ENCODE results near the gene LRRC49.
"Not testable (repeated sequence)": the region's sequence is repeated elsewhere in the genome, so short reads cannot be mapped to it uniquely, and the experiment has no call there.

The LRRC49 gene

DNA sequence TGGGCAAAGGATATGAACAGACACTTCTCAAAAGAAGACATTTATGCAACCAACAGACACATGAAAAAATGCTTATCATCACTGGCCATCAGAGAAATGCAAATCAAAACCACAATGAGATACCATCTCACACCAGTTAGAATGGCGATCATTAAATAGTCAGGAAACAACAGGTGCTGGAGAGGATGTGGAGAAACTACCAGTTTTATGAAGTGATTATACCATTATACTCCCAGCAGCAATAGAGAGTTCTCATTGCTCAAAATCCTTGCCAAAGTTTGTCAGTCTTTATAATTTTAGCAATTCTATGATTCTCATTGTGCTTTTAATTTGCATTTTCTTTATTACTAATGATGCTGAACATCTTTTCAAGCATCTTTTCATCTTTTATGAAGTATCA is 34.3 kb downstream of the LRRC49 start:
- not testable (repeated sequence) for H3K9ac ChIP-seq (ENCODE audit: low read depth, low read length); H3K9me3 ChIP-seq (ENCODE audit: control insufficient read depth, insufficient read depth, low read length); H3K36me3 ChIP-seq (ENCODE audit: insufficient read depth, low read length); H3K4me1 ChIP-seq (ENCODE audit: insufficient read depth, low read length)

DNA sequence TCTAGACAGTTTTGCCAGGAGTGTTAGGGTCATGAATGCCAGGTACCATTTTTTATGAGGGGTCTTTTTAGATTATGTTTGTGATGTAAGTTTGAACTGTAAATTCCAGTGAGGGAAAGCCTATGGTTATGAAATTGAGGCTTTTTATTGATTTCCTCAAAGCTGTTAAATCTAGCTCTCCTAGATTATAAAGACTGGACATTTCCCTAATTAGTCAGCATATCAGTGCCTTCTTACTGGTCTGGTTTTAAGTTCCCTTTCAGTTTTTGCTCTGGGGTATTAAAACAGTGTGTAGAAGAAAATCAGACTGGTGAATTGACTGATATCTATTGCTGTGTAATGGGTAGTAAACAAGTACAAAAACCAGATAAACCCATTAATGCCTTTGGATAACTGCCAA is 39.2 kb downstream of the LRRC49 start:
- Histone ChIP-seq H3K9ac (ENCODE audit: low read depth, low read length) (no peak overlapping the region), H3K4me1 (ENCODE audit: insufficient read depth, low read length) (no peaks in the 10 kb centered on the region), H3K36me3 (ENCODE audit: insufficient read depth, low read length) (no peaks in the 10 kb centered on the region), H3K9me3 (ENCODE audit: control insufficient read depth, insufficient read depth, low read length) (no peaks in the 10 kb centered on the region)

DNA sequence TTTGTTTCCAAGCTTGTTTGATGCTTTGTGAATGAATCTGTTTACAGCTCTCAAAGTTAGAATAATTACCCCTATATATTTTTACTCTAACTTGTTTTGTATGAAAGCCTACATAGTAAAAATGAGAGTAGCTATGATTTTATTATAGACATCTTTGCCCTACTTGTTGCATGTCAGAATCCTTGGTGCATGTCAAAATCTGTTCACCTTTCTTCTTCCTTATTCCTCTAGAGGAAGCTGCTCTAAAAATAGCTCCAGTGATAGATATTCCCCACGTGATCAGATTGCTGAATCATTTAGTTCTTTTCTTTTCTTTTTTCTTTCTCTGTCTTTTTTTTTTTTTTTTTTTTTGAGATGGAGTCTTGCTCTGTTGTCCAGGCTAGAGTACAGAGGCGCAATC is 39.8 kb downstream of the LRRC49 start:
- Histone ChIP-seq H3K9me3 (ENCODE audit: control insufficient read depth, insufficient read depth, low read length) (no peaks in the 10 kb centered on the region), H3K4me1 (ENCODE audit: insufficient read depth, low read length) (no peaks in the 10 kb centered on the region), H3K36me3 (ENCODE audit: insufficient read depth, low read length) (no peaks in the 10 kb centered on the region), H3K9ac (ENCODE audit: low read depth, low read length) (no peak overlapping the region)

DNA sequence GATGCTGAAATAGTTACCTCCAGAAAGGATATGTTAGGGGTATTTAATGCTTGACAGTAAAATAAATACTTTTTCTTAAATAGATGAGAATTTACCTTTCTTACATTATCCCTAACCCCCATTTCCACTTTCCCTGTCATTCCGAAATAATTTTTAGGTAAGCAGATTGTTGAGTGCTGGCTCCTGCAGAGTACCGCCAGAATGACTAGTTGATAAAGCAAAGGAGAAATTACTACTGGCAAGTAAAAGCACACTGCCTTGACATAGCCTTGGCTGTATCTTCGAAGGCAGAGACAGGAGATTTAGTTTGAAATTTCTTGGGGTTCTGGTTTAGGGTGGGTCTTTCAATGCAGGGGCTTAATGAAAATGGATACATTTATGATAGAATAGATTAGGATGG is 40.8 kb downstream of the LRRC49 start:
- no peaks in the 10 kb centered on the region for H3K36me3 ChIP-seq (ENCODE audit: insufficient read depth, low read length)
- no peaks in the 10 kb centered on the region for H3K4me1 ChIP-seq (ENCODE audit: insufficient read depth, low read length)
- no peaks in the 10 kb centered on the region for H3K9me3 ChIP-seq (ENCODE audit: control insufficient read depth, insufficient read depth, low read length)
- H3K9ac ChIP-seq (ENCODE audit: low read depth, low read length) = no peak overlapping the region

DNA sequence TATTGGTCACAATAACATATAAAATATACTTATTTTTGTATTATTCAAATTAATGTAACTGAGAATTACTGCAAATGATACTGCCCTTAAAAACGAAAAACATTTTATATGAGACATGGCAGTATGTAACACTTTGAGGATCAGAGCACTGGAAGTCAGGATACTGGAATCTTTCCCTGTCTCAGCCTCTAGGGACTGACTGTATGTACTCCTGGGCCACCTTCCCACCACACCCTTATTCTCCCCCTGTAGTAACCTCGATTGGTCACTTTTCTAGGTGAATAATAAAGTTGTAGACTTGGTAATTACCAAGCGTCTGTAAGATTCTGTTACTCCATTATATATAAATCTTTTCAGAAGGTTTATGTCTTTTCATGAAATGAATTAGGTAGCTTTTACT is 43.0 kb downstream of the LRRC49 start:
- Histone ChIP-seq H3K36me3 (ENCODE audit: insufficient read depth, low read length) (no peaks in the 10 kb centered on the region), H3K9ac (ENCODE audit: low read depth, low read length) (no peak overlapping the region), H3K9me3 (ENCODE audit: control insufficient read depth, insufficient read depth, low read length) (no peaks in the 10 kb centered on the region), H3K4me1 (ENCODE audit: insufficient read depth, low read length) (peaks cover 3% of the 10 kb centered on the region; the same call in 1 of the 2 replicates)

DNA sequence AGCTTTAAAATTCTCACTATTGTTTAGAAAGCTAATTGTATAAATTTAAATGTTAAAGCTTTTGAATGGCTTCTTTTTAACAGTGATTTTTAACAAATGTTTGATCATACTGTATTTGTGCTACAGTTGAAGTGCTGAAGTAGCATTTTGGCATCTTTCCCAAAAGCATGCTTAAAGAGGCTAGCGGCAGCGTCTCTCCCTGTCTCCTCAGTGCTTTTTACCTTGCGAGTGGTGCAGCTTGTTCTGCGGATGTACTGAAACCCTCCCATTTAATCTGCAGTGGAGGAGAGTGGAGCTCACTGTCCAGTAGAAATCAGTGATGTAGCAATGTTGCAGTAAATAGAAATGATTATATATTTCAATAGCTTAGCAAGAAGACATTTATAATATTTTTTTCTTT is 43.7 kb downstream of the LRRC49 start:
- Histone ChIP-seq H3K9me3 (ENCODE audit: control insufficient read depth, insufficient read depth, low read length) (no peaks in the 10 kb centered on the region), H3K9ac (ENCODE audit: low read depth, low read length) (no peak overlapping the region), H3K4me1 (ENCODE audit: insufficient read depth, low read length) (peaks cover 5% of the 10 kb centered on the region; the same call in 1 of the 2 replicates), H3K36me3 (ENCODE audit: insufficient read depth, low read length) (no peaks in the 10 kb centered on the region)

DNA sequence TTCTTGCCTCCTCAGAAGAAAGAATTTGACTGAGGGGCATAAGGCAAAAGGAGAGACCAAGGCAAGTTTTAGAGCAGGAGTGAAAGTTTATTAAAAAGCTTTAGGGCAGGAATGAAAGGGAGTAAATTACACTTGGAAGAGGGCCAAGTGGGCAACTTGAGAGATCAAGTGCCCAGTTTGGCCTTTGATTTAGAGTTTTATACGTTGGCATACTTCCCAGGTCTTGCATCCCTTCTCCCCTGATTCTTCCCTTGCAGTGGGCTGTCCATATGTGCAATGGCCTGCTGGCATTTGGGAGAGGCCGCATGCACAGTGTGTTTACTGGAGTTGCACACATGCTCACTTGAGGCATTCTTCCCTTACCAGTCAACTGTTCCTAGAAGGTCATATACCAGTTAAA is 50.7 kb downstream of the LRRC49 start:
- H3K9me3 ChIP-seq (ENCODE audit: control insufficient read depth, insufficient read depth, low read length); H3K4me1 ChIP-seq (ENCODE audit: insufficient read depth, low read length); H3K36me3 ChIP-seq (ENCODE audit: insufficient read depth, low read length); H3K9ac ChIP-seq (ENCODE audit: low read depth, low read length): not testable (repeated sequence)

DNA sequence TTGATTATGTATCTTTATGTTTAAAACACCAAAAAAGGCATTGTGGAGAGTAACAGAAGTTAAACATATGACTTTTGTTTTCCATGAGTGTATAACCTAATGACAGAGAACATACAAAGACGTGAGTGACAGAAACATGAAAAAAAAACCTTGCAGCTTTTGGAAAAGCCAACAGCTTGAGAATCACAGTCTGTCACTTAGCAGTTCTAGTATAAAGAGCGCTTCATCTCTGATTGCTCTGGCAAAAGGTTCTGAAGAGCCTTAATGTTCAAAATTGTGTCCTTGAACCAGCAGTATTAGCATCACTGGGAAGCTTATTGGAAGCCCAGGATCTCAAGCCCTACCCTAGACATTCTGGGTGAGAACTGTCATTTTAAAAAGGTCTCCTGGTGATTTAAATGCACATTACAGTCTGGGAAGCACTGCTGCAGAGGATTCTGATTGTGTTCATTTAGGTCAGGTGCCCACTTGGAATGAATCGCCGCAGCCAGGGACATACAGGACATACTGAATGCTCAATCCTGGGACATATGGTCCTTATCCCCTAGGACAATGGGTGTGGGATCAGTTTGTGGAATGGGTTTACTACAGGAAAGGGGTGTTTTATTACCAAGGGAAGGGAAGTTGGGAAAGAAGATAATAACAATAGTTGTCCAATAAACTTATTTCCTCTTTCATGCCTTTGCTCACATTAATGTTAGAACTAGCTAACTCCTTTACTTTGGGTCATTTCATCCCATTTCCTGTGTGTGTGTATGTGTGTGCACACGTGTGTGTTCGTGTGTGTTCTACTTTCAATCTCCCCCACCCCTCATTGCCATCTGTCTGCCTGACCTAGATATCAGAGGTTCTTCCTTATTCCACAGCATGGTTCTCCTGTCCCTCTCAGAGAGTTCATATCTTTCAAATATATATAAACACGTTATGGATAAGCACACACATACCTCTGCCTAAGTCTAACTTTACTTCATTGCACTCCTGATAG is 55.0 kb downstream of the LRRC49 start:
- Histone ChIP-seq H3K4me1 (ENCODE audit: insufficient read depth, low read length) (no peaks in the 10 kb centered on the region), H3K36me3 (ENCODE audit: insufficient read depth, low read length) (no peaks in the 10 kb centered on the region), H3K9ac (ENCODE audit: low read depth, low read length) (no peak overlapping the region), H3K9me3 (ENCODE audit: control insufficient read depth, insufficient read depth, low read length) (no peaks in the 10 kb centered on the region; the same call in 1 of the 2 replicates)

DNA sequence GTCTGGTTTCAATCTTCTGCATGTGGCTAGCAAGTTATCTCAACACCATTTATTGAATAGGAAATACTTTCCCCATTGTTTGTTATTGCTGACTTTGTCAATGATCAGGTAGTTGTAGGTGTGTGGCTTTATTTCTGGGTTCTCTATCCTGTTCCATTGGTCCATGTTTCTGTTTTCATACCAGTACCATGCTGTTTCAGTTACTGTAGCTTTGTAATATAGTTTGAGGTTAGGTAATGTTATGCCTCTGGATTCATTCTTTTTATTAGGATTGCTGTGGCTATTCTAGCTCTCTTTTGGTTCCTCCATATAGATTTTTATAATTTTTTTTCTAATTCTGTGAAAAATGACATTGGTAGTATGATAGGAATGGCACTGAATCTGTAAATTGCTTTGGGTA is 58.3 kb downstream of the LRRC49 start:
- Histone ChIP-seq H3K36me3 (ENCODE audit: insufficient read depth, low read length) (no peaks in the 10 kb centered on the region), H3K9ac (ENCODE audit: low read depth, low read length) (no peak overlapping the region), H3K9me3 (ENCODE audit: control insufficient read depth, insufficient read depth, low read length) (no peaks in the 10 kb centered on the region; the same call in 1 of the 2 replicates), H3K4me1 (ENCODE audit: insufficient read depth, low read length) (no peaks in the 10 kb centered on the region)

DNA sequence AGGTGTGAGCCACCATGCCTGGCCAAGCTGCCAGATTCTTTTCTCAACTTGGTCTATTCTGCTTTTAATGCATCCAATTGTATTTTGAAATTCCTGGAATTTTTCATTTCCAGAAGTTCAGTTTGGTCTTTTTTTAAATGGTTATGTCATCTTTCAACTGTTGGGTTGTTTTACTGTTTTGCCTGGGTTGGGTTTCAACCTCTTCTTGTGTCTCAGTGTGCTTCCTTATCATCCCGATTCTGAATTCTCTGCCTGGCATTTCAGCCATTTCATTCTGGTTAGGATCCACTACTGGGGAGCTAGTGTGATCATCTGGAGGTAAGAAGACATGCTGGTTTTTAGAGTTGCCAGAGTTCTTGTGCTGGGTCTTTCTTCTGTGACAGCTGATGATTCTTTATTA is 61.5 kb downstream of the LRRC49 start:
- Histone ChIP-seq H3K9me3 (ENCODE audit: control insufficient read depth, insufficient read depth, low read length) (no peaks in the 10 kb centered on the region; the same call in 1 of the 2 replicates), H3K4me1 (ENCODE audit: insufficient read depth, low read length) (no peaks in the 10 kb centered on the region), H3K36me3 (ENCODE audit: insufficient read depth, low read length) (no peaks in the 10 kb centered on the region), H3K9ac (ENCODE audit: low read depth, low read length) (no peak overlapping the region)

DNA sequence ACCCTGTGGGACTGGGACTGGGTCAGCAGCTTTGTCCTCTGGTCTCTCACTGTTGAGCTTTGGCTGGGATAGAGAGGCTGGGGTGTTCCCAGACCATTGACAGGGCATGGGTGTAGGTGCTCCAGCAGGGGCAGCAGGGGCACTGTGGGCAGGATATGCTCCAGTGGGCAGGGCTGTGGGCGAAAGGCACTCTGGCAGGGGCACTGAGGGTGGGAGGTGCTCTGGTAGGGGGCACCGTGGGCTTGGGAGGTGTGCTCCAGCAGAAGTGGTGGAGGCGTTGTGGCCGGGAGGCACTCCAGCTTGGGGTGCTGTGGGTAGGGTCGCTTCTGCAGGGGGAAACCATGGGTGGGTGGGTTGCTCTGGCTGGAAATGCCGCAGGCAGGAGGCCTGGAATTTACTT is 62.1 kb downstream of the LRRC49 start:
- Histone ChIP-seq H3K9me3 (ENCODE audit: control insufficient read depth, insufficient read depth, low read length) (no peaks in the 10 kb centered on the region; the same call in 1 of the 2 replicates), H3K4me1 (ENCODE audit: insufficient read depth, low read length) (no peaks in the 10 kb centered on the region), H3K36me3 (ENCODE audit: insufficient read depth, low read length) (no peaks in the 10 kb centered on the region), H3K9ac (ENCODE audit: low read depth, low read length) (no peak overlapping the region)

DNA sequence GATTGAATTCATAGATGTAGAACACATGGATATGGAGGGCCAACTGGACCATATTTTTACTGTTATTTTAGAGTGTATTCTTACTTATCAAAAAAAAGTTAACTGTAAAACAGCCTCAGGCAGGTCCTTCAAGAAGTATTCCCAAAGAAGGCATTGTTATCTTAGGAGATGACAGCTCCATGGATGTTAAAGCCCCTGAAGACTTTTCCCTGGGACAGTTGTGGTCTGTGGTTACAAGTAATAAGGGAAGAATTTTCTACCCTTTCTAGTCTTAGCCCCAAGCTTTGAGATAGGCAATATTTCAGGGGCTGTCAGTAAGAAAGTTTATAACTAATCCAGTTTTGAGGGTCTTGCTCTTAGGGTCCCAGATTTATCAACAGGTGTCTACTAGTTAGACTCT is 62.5 kb downstream of the LRRC49 start:
- no peaks in the 10 kb centered on the region; the same call in 1 of the 2 replicates for H3K9me3 ChIP-seq (ENCODE audit: control insufficient read depth, insufficient read depth, low read length)
- H3K4me1 ChIP-seq (ENCODE audit: insufficient read depth, low read length) = no peaks in the 10 kb centered on the region
- H3K9ac ChIP-seq (ENCODE audit: low read depth, low read length) = no peak overlapping the region
- H3K36me3 ChIP-seq (ENCODE audit: insufficient read depth, low read length) = no peaks in the 10 kb centered on the region

DNA sequence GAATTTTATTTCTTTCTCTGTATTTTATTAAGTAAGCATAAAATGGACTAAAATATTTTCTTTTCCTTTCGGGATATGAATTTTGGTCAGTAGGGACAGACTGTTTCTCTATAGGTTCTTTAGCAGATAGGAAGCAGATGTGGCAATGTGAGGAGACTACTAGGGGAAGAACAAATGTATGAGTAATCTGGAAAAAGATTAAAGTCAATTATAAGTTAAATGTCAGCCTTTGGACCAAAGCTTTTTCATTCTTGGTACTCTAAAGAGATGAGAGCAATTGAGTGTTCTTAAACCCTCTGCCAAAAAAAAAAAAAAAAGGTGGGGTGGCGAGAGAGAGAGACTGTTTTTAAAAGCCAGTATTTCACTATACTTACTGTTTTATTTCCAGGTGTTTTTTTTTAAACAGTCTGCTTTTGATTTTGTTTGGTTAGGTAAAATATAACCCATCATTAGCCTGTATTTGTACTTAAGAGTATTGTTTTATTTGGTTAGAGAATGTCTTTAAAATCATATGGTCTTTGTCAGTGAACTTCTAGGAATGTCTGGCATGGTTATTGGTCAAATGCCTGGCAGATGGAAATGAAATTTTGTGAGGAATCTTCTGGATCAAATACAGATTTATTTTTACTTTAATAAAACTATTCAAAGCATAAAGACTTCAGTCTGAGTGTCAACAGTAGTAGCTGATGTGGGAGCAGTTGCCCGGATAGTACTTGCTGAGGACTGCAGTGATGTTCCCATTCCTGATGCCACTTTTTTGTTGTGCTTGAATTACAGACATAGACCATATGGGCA is 63.8 kb downstream of the LRRC49 start:
- Histone ChIP-seq H3K36me3 (ENCODE audit: insufficient read depth, low read length) (no peaks in the 10 kb centered on the region), H3K9ac (ENCODE audit: low read depth, low read length) (no peak overlapping the region), H3K4me1 (ENCODE audit: insufficient read depth, low read length) (no peaks in the 10 kb centered on the region), H3K9me3 (ENCODE audit: control insufficient read depth, insufficient read depth, low read length) (no peaks in the 10 kb centered on the region; the same call in 1 of the 2 replicates)

DNA sequence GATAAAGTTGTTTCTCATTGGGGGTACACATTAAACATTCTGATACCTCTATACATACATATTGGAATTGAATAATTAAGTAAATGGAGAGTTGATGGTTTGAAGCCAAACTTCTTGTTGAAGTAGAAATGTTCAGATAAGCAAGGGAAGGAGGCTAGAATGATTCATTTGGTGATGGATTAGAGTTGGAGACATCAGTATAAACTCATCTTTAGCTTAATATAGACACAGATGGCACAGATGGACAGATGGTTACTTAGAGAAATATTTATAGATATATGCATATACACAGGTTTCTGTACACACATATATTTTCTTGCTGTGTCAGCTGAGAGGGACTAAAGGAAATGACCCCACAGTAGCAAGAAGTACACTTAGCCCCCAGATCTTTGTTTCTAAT is 69.5 kb downstream of the LRRC49 start:
- H3K4me1 ChIP-seq (ENCODE audit: insufficient read depth, low read length) = no peaks in the 10 kb centered on the region
- no peaks in the 10 kb centered on the region for H3K9me3 ChIP-seq (ENCODE audit: control insufficient read depth, insufficient read depth, low read length)
- H3K9ac ChIP-seq (ENCODE audit: low read depth, low read length) = no peak overlapping the region
- H3K36me3 ChIP-seq (ENCODE audit: insufficient read depth, low read length) = no peaks in the 10 kb centered on the region

DNA sequence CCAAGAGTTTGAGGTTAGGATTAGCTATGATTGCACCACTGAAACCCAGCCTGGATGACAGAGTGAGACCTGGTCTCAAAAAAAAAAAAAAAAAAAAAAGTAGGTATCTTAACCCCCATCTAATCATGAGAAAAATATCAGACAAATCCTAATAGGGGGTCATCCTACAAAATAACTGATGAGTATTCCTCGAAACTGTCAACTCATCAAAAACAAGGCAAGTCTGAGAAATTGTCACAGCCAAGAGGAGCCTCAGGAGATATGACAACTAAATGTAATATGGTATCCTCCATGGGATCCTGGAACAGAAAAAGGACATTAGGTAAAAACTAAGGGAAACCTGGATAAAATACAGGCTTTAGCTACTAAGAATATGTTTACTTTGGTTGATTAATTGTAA is 70.6 kb downstream of the LRRC49 start:
- Histone ChIP-seq H3K4me1 (ENCODE audit: insufficient read depth, low read length) (no peaks in the 10 kb centered on the region), H3K9me3 (ENCODE audit: control insufficient read depth, insufficient read depth, low read length) (no peaks in the 10 kb centered on the region), H3K36me3 (ENCODE audit: insufficient read depth, low read length) (no peaks in the 10 kb centered on the region), H3K9ac (ENCODE audit: low read depth, low read length) (no peak overlapping the region)

Measured in ES-I3 (cell line).